ENCODE results near the gene SLC25A21. TPM values are rescaled to one million over a fixed set of nuclear protein-coding genes. Genes with fewer than 3 reads are reported as not detected.

SLC25A21 gene
- total and polyA plus RNA-seq, 10 of the 15 experiments (the other 5 are each of a cell fraction or from before 2014, with no cell fraction given), result 0.06 to 0.72 (median 0.17) TPM; not detected in 3

DNA sequence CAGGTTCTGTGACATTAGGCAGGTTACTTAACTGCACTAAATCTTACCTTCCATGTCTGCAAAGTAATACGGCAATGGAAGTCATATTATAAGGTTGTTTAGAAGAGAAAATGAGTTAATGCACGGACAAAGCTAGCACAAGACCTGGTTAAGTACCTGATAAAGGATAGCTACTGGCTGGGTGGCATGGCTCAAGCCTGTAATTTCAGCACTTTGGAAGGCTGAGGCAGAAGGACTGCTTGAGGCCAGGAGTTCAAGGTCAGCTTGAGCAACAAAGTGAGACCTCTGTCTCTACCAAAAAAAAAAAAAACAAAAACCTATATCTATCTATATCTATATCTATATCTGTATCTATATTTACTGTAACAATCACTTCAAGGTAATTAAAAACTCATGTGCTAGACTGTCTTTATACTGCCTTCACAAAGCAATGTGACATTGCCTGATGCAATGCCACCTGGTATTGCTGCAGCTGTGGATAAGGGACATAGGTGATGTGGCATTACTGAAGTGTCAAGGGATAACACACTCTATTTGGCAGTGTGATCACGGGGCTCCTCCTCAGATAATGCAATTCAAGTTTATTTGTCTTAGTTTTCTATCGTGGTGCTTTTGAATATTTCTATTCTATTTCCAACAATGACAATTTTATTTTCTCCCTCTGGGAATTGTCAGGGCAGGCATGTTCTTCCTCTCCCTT lies 403.6 kb downstream of the SLC25A21 start:
- H3K9me3 ChIP-seq (replicated peaks; ENCODE audit: control insufficient read depth, insufficient read depth, low read length), result no peaks in the 10 kb centered on the region
- FAIRE-seq, result no peak
- DNase-seq (ENCODE audit: low read depth, low spot score), result no peak
- ChIA-PET RAD21 (ENCODE audit: unreplicated experiment) (no interaction called here), SMC1A (ENCODE audit: uncharacterized antibody, unreplicated experiment) (interaction anchor here (2.2 kb wide), 1 partner anchor 173 kb away, joined by 5 read pairs; no protein-coding TSS in a partner anchor), CTCF (interaction anchor here (0.9 to 1.6 kb wide), 2 partner anchors 21 to 92 kb away, joined by 3 to 4 read pairs; no protein-coding TSS in a partner anchor), POLR2A (interaction anchor here (0.6 kb wide), 2 partner anchors 88 to 372 kb away, joined by 3 read pairs; no protein-coding TSS in a partner anchor)
- no peaks in the 10 kb centered on the region for H4K20me1 ChIP-seq (ENCODE audit: control insufficient read depth, insufficient read depth)
- intact Hi-C loops (cut with micrococcal nuclease; ENCODE audit: unreplicated experiment), result no loop called here
- no TSS peak for BruUV-seq (replicated peaks)
- in situ Hi-C loops (cut with MboI), result no loop called here
- no peaks in the 10 kb centered on the region for H3K4me1 ChIP-seq (ENCODE audit: control insufficient read depth, insufficient read depth, low read length)
- H3K79me2 ChIP-seq (ENCODE audit: control insufficient read depth, insufficient read depth, low read length), result no peaks in the 10 kb centered on the region
- H3K4me3 ChIP-seq, result no peak overlapping the region
- no peak overlapping the region for H3K9ac ChIP-seq (ENCODE audit: control insufficient read depth, insufficient read depth, low read length)
- H3K4me2 ChIP-seq (ENCODE audit: control insufficient read depth, insufficient read depth), result no peak overlapping the region
- no peak overlapping the region for H2AFZ ChIP-seq (ENCODE audit: control insufficient read depth, low read depth, low read length)
- 17% methylated on average over 4 of the region's 4 CpGs for WGBS (ENCODE audit: insufficient coverage, insufficient replicate concordance, low lambda C conversion rate, missing lambda C conversion rate)
- no peak for ATAC-seq
- H3K27me3 ChIP-seq (replicated peaks in 1 of 2; ENCODE audit: control insufficient read depth in 2 of 2, insufficient read depth in 2 of 2, low read length in 1 of 2), result no peaks in the 10 kb centered on the region
- no peak overlapping the region for H3K27ac ChIP-seq (ENCODE audit: control insufficient read depth, insufficient read depth)
- H3K36me3 ChIP-seq (ENCODE audit: control insufficient read depth in 2 of 2, insufficient read depth in 2 of 2, low read length in 1 of 2), result no peaks in the 10 kb centered on the region
- no peak for TF ChIP-seq CBX3 (IDR thresholded peaks at IDR 0.05; ENCODE audit: borderline replicate concordance, low read depth)
- no peak for TF ChIP-seq ZZZ3 (IDR thresholded peaks at IDR 0.05; ENCODE audit: control insufficient read depth, insufficient read length, low read depth)
- TF ChIP-seq FOXK2 (IDR thresholded peaks at IDR 0.05), result no peak
- no peak for TF ChIP-seq ZNF217 (IDR thresholded peaks at IDR 0.05)
- TF ChIP-seq PAX8 (IDR thresholded peaks at IDR 0.05), result no peak
- TF ChIP-seq, protein P1, sequence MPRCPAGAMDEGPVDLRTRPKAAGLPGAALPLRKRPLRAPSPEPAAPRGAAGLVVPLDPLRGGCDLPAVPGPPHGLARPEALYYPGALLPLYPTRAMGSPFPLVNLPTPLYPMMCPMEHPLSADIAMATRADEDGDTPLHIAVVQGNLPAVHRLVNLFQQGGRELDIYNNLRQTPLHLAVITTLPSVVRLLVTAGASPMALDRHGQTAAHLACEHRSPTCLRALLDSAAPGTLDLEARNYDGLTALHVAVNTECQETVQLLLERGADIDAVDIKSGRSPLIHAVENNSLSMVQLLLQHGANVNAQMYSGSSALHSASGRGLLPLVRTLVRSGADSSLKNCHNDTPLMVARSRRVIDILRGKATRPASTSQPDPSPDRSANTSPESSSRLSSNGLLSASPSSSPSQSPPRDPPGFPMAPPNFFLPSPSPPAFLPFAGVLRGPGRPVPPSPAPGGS (IDR thresholded peaks at IDR 0.05; ENCODE audit: borderline replicate concordance, insufficient read depth, low read depth, low read length, poor library complexity, severe bottlenecking), result no peak
- no peak for TF ChIP-seq MTA2 (IDR thresholded peaks at IDR 0.05; ENCODE audit: low read depth)
- TF ChIP-seq, protein P2, sequence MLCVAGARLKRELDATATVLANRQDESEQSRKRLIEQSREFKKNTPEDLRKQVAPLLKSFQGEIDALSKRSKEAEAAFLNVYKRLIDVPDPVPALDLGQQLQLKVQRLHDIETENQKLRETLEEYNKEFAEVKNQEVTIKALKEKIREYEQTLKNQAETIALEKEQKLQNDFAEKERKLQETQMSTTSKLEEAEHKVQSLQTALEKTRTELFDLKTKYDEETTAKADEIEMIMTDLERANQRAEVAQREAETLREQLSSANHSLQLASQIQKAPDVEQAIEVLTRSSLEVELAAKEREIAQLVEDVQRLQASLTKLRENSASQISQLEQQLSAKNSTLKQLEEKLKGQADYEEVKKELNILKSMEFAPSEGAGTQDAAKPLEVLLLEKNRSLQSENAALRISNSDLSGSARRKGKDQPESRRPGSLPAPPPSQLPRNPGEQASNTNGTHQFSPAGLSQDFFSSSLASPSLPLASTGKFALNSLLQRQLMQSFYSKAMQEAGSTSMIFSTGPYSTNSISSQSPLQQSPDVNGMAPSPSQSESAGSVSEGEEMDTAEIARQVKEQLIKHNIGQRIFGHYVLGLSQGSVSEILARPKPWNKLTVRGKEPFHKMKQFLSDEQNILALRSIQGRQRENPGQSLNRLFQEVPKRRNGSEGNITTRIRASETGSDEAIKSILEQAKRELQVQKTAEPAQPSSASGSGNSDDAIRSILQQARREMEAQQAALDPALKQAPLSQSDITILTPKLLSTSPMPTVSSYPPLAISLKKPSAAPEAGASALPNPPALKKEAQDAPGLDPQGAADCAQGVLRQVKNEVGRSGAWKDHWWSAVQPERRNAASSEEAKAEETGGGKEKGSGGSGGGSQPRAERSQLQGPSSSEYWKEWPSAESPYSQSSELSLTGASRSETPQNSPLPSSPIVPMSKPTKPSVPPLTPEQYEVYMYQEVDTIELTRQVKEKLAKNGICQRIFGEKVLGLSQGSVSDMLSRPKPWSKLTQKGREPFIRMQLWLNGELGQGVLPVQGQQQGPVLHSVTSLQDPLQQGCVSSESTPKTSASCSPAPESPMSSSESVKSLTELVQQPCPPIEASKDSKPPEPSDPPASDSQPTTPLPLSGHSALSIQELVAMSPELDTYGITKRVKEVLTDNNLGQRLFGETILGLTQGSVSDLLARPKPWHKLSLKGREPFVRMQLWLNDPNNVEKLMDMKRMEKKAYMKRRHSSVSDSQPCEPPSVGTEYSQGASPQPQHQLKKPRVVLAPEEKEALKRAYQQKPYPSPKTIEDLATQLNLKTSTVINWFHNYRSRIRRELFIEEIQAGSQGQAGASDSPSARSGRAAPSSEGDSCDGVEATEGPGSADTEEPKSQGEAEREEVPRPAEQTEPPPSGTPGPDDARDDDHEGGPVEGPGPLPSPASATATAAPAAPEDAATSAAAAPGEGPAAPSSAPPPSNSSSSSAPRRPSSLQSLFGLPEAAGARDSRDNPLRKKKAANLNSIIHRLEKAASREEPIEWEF (IDR thresholded peaks at IDR 0.05; ENCODE audit: insufficient replicate concordance, low read depth, low read length), result no peak
- no peak for TF ChIP-seq MYB (IDR thresholded peaks at IDR 0.05; ENCODE audit: borderline replicate concordance, low read depth, low read length)
- no peak for TF ChIP-seq KAT2A (conservative IDR thresholded peaks at IDR 0.05; ENCODE audit: control insufficient read depth, low read depth, low read length)
- TF ChIP-seq ZNF274 (IDR thresholded peaks at IDR 0.05; ENCODE audit: insufficient read depth, insufficient read length), result no peak
- TF ChIP-seq ZNF207 (IDR thresholded peaks at IDR 0.05; ENCODE audit: borderline replicate concordance), result no peak
- no peak for TF ChIP-seq MEF2B (IDR thresholded peaks at IDR 0.05; ENCODE audit: partially characterized antibody, poor library complexity, severe bottlenecking)
- TF ChIP-seq, protein P3, sequence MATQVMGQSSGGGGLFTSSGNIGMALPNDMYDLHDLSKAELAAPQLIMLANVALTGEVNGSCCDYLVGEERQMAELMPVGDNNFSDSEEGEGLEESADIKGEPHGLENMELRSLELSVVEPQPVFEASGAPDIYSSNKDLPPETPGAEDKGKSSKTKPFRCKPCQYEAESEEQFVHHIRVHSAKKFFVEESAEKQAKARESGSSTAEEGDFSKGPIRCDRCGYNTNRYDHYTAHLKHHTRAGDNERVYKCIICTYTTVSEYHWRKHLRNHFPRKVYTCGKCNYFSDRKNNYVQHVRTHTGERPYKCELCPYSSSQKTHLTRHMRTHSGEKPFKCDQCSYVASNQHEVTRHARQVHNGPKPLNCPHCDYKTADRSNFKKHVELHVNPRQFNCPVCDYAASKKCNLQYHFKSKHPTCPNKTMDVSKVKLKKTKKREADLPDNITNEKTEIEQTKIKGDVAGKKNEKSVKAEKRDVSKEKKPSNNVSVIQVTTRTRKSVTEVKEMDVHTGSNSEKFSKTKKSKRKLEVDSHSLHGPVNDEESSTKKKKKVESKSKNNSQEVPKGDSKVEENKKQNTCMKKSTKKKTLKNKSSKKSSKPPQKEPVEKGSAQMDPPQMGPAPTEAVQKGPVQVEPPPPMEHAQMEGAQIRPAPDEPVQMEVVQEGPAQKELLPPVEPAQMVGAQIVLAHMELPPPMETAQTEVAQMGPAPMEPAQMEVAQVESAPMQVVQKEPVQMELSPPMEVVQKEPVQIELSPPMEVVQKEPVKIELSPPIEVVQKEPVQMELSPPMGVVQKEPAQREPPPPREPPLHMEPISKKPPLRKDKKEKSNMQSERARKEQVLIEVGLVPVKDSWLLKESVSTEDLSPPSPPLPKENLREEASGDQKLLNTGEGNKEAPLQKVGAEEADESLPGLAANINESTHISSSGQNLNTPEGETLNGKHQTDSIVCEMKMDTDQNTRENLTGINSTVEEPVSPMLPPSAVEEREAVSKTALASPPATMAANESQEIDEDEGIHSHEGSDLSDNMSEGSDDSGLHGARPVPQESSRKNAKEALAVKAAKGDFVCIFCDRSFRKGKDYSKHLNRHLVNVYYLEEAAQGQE (IDR thresholded peaks at IDR 0.05; ENCODE audit: low read depth, low read length), result no peak

Data from GM12878 (cell line).